ENCODE results near the gene PSMD1.

Gene PSMD1

GRCh38 chr2:231123362-231123898 lies 66.8 kb downstream of the PSMD1 start:
- DNase-seq (ENCODE audit: low read depth, low spot score): peak; percentile 52
- peak overlapping the region; percentile 9 for H3K4me3 ChIP-seq (ENCODE audit: low read depth, low read length)
- in situ Hi-C loops (cut with HindIII; ENCODE audit: low sequenced_read_pairs): no loop called here
- TF ChIP-seq CTCF (IDR thresholded peaks at IDR 0.05; ENCODE audit: low read depth, low read length): no peak

- TF ChIP-seq CTCF (IDR thresholded peaks at IDR 0.05; ENCODE audit: low read depth, low read length): no peak
- no peak for DNase-seq (ENCODE audit: low read depth, low spot score)
- H3K4me3 ChIP-seq (ENCODE audit: low read depth, low read length): peak within 1 kb of the TSS; percentile 0
- in situ Hi-C loops (cut with HindIII; ENCODE audit: low sequenced_read_pairs): no loop called here
Observed at GRCh38 chr2:231124838-231125568, 68.3 kb downstream of the PSMD1 start, which contains the start of gene HTR2B. Gene HTR2B (minus strand): TSS chr2:231125042. CDS start chr2:231123764, 1,278 bp downstream.

GRCh38 chr2:231126123-231126522 lies 69.5 kb downstream of the PSMD1 start:
- in situ Hi-C loops (cut with HindIII; ENCODE audit: low sequenced_read_pairs): no loop called here
- no peak for TF ChIP-seq CTCF (IDR thresholded peaks at IDR 0.05; ENCODE audit: low read depth, low read length)
- DNase-seq (ENCODE audit: low read depth, low spot score): no peak
- H3K4me3 ChIP-seq (ENCODE audit: low read depth, low read length): no peak overlapping the region

- no peak overlapping the region for H3K4me3 ChIP-seq (ENCODE audit: low read depth, low read length)
- DNase-seq (ENCODE audit: low read depth, low spot score): no peak
- in situ Hi-C loops (cut with HindIII; ENCODE audit: low sequenced_read_pairs): no loop called here
- TF ChIP-seq CTCF (IDR thresholded peaks at IDR 0.05; ENCODE audit: low read depth, low read length): no peak
Observed at GRCh38 chr2:231127480-231127879, 70.8 kb downstream of the PSMD1 start.

- in situ Hi-C loops (cut with HindIII; ENCODE audit: low sequenced_read_pairs): no loop called here
- no peak overlapping the region for H3K4me3 ChIP-seq (ENCODE audit: low read depth, low read length)
- no peak for TF ChIP-seq CTCF (IDR thresholded peaks at IDR 0.05; ENCODE audit: low read depth, low read length)
- DNase-seq (ENCODE audit: low read depth, low spot score): no peak
Observed at GRCh38 chr2:231127936-231128335, 71.3 kb downstream of the PSMD1 start.

GRCh38 chr2:231128541-231128940 lies 71.9 kb downstream of the PSMD1 start:
- in situ Hi-C loops (cut with HindIII; ENCODE audit: low sequenced_read_pairs): no loop called here
- DNase-seq (ENCODE audit: low read depth, low spot score): no peak
- H3K4me3 ChIP-seq (ENCODE audit: low read depth, low read length): no peak overlapping the region
- no peak for TF ChIP-seq CTCF (IDR thresholded peaks at IDR 0.05; ENCODE audit: low read depth, low read length)

All from astrocyte of the spinal cord (primary cell).